ENCODE measurements around the gene CPXM2.

The CPXM2 gene

DNA sequence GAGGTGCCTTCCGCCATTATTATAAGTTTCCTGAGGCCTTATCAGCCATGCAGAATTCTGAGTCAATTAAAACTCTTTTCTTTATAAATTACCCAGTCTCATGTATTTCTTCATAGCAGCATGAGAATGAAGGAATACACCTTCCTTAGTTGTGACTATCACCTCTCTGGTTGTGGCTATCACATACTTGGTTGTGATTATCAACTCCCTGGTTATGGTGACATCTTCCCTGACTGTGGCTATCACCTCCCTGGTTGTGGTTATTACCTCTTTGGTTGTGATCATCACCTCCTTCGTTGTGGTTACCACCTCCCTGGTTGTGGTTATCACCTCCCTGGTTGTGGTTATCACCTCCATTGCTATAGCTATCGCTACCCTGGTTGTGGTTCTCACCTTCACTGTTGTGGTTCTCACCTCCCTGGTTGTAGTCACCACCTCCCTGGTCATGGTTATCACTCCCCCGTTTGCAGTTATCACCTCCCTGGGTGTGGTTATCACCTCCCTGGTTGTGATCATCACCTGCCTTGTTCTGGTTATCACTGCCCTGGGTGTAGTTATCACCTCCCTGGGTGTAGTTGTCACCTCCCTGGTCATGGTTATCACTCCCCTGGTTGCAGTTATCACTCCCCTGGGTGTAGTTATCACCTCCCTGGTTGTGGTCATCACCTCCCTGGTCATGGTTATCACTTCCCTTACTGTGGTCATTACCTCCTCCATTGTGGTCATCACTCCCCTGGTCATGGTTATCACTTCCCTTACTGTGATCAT lies 119.5 kb downstream of the CPXM2 start:
- no peak for DNase-seq (ENCODE audit: low spot score)

GRCh38 chr10:123769647-123770046 lies 122.0 kb downstream of the CPXM2 start:
- DNase-seq (ENCODE audit: low spot score), result no peak

DNA sequence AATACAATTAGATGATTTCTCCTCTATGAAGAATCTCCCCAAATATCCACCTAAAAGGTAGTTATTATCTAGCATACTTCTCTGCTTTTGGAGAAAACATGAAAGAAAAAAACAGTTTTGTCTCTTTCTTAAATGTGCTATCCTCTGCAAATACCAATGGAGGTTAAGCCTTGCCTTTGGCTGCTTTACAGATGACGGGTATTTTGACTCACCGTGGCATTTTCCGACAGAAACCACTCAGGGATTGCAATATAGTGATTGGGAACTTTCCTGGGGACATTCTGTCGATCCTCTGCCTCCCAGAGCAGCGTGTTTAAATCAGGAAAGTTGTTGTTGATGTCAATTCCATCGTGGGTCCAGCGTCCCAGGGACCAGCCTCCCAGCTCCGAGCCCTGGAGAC lies 124.8 kb downstream of the CPXM2 start:
- no peak for DNase-seq (ENCODE audit: low spot score)

GRCh38 chr10:123766012-123766411 lies 125.6 kb downstream of the CPXM2 start:
- DNase-seq (ENCODE audit: low spot score), result no peak

DNA sequence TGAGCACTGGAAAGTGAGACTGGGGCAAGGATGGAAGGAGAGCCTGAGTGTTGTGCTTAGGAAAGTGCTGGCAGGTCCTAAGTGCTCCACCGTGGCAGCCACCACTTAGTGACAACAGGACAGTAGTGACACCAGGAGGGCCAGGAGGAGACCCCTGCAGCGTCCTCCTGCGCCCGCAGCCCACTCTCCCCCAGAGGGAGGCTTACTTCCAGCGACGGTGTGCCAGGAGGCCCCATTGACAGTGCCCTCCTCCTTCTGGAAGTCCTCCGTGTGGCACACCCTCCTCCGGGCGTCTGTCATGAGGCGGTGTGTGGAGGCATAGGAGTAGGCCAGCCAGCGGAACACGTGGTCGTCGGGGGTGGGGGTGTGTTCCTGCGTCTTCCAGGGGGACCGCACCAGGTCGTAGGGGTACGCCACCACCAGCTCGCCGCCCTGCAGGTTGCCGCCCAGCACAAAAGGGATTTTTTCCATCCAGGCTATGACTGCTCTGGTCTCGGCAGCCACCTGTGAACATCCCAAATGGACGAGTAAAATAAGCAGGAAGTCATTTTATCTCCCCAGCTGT lies 129.9 kb downstream of the CPXM2 start:
- DNase-seq (ENCODE audit: low spot score), result no peak

DNA sequence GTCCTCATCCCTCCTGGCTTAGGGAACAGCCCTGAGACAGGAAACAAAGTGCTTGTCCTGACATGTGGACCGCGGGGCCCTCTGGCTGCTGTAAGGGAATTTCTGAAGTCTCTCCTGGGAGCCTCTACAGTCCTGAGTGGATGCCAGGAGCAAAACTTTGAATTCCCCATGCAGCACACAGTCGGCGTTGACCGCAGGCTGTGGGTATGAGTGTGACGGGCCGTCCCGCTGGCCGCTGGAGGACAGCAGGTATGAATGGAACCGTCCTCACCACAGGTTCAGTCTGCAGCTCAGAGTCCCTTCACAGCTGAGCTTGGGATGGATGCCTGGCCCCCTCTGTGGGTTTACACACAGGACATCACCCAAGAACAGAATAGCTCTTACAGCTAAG lies 130.6 kb downstream of the CPXM2 start:
- DNase-seq (ENCODE audit: low spot score), result no peak

- no peak for DNase-seq (ENCODE audit: low spot score)
These were observed 131.1 kb downstream of the CPXM2 start for GRCh38 chr10:123760356-123761037.

DNA sequence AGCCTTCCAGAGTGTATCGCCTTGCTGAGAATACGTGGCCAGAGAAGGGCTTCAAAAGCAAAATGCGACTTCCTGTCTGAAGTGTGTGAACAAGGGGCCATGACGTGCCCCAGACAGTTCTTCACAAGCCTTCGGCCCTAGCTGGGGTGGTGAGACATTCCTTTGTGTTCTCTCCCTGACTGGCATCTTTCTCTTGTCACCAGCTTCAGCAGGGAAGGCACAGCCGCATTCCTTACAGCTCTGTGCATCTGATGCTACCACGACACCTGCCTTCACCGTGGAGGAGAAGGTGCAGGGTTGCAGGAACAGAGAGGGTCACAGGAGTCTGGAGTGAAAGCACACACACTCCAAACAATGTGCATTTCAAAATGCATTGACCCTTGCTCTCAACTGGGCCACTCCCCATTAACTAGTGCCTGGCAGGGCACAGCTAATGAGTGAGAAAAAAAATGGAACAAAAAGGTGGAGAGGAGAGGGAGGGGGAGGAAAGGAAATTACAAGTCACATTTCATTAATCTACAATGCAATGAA lies 132.0 kb downstream of the CPXM2 start:
- DNase-seq (ENCODE audit: low spot score), result no peak

DNA sequence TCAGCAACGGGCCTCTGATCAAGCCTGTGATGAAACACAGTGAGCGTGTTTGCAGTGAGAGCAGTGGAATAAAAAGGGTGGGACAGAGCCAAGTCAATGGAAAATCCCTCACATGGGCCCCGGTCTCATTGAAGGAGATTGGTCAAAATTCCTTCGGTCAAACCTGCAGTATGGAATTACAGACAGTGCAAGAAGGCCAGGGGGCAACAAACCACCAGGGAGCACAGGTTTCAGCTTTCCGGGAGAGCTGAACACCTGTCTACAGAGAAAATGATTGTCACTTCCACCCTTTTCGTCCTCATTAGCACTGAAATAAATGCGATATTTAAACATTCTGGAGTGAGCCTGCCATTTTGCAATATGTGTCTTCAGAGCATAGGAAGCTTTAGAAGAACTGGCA lies 132.6 kb downstream of the CPXM2 start:
- DNase-seq (ENCODE audit: low spot score), result no peak

DNA sequence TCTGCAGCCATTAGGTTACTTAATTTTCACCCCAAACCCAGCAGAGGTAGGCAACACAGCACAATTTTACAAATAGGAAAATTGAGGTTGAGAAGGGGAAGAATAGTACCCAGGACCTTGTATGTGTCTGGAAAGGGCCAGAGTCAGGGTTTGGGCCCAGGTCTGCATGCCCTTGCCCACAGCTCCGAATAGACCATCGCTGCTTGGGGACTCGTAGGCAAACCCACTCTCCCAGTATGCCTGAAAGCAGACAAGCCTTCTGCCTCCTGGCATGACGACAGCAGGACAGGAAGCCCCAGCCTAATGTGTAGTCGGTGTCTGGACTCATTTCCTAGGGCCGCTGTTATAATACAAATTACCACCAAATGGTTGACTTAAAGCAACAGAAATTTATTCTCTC lies 133.8 kb downstream of the CPXM2 start:
- DNase-seq (ENCODE audit: low spot score), result no peak

GRCh38 chr10:123755061-123755460 lies 136.5 kb downstream of the CPXM2 start:
- no peak for DNase-seq (ENCODE audit: low spot score)

GRCh38 chr10:123754123-123754522 lies 137.5 kb downstream of the CPXM2 start:
- DNase-seq (ENCODE audit: low spot score), result no peak

DNA sequence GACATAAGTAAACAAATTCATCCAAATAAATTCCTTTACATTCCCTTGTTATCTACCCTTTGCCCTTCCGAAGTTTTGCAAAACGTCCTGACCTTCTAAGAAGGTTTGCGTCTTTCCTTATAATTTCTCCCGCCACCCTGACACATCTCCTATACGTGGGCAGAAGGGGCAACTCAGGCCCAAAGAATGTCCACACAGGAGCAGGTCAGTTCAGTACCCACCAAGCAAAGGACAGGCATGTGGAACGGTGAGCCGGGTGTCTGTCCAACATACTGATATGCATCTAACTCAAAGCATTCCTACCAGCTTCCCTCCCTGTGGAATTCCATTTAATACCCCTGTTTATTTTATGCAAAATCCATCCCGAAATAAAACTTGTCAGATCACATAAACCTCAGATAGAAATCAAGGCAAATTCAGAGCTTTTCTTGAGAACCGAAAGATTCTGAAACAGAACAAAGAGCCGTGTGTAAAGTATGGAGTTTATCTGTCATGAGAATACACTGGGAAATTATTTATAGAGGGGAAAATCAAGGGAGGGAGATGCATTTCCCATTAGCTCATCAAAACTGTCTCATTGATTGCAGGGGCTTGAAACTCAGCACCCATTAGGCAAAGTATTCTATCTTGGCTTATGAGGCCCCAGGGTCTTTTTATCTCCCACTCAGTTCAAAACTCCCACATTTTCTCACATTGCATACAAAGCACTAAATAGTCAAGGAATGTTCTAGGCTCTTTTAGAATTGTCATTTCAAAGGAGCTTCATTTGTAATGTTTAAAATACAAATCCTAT lies 140.1 kb downstream of the CPXM2 start:
- DNase-seq (ENCODE audit: low spot score), result no peak

DNA sequence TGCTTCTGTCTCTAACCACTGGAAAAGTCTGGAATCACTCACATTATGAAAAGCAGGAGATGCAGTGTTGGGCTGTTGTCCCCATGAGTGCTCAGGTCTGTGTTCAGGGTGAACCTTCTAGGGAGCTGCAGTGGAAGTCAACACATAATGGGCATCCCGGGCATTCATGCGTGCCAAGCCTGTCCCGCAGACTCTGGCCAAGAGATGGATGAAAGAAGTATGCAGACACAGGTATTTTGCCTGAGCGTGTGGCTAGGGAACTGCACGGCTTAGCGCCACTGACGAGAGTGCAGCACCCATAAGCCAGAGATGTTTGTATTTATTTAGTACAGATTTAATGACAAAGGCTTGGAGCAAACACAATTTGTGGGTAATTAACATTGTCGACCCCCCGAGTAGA lies 140.7 kb downstream of the CPXM2 start:
- DNase-seq (ENCODE audit: low spot score), result no peak

GRCh38 chr10:123748711-123749110 lies 142.9 kb downstream of the CPXM2 start:
- no peak for DNase-seq (ENCODE audit: low spot score)

DNA sequence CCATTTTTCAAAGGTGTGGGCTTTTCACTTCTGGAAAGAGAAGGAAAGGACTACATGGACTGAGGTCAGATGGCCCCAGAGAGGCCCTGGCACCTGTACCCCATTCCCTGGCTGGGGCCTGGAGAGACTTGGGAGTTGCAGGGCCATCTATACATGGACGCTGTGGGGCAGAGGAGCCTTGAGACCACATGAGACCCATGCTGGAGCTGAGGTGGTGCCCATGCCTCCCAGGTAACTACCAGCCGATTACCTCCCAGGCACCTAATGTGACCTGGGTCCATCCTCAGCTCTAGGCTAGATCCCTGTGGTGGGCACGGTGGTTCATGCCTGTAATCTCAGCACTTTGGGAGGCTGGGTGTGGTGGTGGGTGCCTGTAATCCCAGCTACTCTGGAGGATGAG lies 144.2 kb downstream of the CPXM2 start:
- DNase-seq (ENCODE audit: low spot score), result no peak

DNA sequence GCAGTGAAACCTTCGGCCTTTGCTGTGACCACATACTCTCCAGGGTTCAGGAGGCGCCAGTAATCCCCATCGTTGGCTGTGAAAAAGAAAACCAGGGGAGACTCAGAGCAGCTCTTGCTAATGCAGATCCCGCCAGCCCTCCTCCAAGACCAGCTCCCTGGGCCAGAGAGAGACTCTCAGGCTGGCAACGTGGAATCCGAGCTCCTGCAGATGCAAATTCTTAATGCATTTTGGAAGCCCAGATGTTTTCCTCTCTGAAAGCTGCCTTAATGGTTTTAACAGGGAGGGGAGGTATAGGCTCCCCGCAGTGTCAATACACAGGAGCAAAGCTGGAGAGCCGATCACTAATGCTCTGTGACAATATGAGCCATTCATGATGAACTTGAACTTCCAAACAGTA lies 144.7 kb downstream of the CPXM2 start:
- DNase-seq (ENCODE audit: low spot score), result no peak

DNA sequence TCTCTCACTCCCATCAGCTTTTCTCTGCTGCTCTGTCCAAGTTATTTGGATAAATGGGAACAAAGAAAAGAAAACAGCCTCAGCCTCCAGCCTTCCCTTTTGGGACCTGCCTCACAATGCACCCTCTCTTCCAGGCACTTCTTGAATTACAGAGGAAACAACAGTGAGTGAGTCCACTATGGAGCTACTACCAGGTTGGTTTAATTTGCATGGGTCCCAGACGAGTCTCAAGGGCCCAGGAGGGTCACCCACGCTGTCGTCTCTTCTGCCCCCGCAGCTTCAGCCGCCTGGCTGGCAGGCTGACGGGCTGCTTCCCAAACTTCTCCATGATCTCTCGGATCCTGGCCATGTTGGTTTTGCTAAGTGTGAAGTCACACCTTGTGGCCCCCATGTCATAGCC lies 145.1 kb downstream of the CPXM2 start:
- no peak for DNase-seq (ENCODE audit: low spot score)

DNA sequence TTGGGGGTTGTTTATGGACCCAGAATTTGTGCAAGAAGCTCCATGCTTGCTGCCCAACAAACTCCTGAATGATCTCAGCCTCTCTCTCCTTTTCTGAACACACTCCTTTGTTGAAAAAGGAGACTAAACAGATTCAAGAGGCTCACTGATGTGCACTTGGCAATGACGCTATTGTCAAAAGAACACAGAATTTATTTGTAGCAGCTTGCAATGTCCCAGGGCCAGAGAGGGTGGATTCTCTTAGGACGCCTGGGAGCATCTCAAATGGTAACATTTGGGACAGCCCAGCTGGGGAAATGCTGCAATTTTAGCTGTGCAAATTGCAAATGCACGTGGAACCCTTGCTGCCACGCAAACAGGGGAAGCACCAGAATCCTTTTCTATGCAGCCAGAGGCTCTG lies 145.5 kb downstream of the CPXM2 start:
- no peak for DNase-seq (ENCODE audit: low spot score)

DNA sequence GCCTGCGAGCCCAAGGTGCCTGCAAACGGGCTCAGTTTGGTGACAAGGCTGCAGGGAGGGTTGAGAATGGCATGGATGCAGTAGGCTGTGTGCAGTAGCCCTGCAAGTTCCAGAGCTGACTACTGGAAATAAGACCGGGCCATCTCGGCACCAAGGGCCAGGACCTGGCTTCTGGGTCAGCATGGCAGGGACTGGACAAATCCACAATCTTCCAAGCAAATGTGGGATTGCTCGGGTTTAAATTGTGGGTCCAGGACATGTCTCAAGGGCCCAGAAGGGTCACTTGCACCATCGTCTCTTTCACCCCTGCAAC lies 147.4 kb downstream of the CPXM2 start:
- DNase-seq (ENCODE audit: low spot score), result no peak

GRCh38 chr10:123743441-123744223 lies 148.0 kb downstream of the CPXM2 start:
- no peak for DNase-seq (ENCODE audit: low spot score)
